Measurements from ENCODE around the gene KCNQ2.

The KCNQ2 gene

DNA sequence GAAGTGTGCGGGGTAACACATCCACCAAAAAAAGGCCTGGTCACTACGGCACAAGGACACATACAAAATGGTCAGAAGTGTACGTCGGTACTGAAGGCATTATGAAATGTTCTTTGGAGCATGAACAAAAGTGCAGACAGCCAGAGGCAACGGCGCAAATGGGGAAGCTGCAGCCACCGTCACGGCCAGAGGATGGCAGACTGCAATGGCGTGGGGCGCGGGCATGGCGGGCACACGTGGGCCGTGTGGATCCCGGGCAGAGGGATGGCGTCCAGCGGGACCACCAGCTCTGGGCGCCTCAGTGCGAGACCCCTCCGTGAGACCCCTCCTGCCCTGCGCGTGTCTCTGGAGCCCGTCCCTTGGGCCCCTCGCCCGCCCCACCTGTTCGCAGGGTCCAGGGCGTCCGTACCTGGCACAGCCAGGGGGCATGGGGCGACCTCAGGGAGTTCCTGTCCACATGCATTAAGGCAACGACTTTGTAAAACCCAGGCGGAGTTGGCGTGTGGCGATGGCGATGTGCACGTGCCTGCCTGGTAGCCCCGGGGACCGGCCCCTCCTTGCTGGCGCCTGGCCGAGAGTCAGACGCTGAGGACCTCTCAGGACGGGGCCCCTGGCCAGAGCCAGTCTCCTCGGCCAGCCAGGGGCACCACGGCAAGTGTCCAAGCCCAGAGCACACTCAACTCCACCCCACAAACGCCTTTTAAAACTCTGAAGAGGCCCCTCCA lies 71.8 kb downstream of the KCNQ2 start:
- no peak for DNase-seq

DNA sequence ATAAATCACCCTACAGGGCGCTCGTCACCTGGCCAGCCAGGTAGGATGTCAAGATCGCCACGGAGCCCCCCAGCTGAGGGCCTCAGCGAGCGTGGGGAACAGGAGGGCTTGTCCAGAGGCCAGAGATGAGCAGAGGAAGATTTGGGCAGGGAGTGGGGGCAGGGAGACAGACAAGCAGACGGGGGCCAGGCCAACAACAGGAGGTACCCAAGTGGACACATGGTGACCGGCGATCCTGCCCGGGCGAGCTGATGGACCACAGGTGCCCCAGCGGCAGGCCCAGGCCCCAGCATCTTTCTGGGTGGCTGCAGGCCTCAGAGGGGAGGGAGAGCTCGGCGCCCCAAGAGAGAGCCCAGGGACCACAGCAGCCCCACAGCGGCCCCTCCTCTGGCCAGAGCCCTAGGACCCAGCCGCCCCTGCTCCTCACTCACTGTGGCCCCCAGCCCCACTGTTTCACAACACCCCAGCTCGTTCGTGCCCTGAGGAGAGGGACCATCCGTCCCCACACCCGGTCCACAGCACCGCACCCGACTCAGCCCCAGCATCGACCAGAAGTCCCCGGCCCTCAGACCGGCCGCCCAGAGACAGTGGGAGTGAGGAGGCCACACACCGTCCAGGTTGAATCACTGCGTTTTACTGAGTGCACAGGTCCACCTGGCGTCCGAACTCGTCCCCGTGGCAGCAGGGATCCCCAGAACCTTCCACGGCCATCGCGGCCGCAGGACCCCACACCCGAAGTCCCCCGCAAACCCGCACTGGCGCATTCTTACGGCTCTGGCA lies 72.7 kb downstream of the KCNQ2 start:
- DNase-seq, result no peak

DNA sequence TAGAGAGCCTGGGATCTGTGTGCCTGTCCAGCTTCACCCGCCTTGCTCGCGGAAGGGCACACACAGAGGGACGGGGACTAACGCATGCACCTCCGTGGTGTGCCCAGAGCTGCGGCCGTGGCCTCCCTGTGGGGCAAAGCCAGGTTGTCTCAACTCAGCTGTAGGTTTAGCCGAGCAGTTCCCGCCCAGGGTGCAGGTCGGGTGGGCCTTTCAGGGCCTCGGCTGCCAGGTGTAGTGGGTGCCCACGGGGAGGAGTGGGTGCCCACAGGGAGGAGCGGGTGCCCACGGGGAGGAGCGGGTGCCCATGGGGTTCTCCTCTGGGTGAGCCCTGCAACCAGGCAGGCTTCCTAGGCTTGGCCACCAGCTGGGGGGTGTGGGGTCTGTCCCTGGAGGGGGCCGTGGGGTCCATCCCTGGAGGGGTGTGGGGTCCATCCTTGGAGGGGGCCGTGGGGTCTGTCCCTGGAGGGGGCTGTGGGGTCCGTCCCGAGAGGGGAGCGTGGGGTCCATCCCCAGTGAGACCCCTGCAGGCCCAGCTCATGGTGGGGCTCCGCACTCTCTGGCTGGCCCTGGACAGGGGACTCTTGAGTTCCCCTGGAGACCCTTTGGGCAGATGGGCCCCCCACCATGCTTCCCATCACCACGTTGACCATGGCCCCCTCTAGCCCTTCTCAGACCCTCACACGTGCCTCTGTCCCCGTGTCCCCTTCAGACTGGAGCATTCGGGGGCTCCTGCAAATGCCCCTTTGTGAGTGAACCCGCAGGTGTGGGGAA lies 73.5 kb downstream of the KCNQ2 start:
- no peak for DNase-seq

DNA sequence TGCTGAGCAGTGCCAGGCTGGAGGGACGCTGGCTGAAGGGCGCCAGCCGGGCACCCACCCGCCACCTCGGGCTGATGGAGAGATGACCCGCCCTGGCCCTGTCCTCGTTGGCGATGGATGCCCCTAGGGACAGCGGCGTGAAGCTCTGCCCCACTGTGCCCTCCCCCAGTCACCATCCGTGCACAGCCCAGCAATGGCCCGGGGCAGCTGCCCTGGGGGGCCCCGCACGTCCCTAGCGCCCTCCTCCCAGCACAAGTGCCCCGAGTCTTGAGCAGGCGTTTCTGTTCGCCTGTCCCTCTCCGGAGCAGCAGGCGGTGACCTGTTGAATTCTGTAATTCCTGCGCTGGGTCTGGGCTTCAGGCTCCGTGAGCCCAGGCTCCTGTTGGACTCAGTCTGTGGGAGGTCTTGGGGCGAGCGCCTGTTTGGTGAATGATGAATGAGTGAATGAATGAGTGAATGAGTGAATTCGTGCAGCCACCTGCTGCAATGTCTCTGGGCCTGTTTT lies 74.5 kb downstream of the KCNQ2 start:
- no peak for DNase-seq

DNA sequence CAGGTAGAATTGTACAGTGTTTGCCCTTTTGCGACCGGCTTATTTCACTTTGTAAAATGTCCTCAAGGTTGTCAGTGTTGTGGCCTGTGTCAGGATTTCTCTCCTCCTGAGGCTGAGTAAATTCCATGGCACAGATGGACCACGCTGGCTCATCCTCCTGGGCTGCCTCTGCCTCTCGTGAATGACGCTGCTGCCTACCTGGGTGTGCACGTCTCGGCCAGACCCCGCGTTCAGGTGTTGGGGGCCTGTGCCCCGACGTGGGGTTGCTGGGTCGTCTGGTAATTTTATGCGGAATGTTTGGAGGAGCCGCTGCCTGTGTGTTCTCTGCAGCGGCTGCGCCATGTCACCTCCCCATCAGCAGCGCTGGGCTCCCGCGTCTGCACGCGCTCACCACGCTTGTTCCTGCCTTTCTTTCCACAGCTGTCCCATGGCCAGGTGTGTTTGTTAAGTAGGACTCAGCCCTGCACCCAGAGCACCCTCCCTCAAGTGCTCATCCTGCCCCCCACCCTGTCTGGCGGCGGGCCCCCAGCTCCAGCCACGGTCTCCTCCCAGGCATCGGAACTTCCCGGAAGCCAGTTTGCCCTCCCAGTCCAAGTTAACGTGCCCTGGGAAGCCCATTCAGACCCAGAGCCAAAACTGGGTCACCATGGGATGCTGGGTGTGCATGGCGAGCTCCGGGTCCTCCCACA lies 75.2 kb downstream of the KCNQ2 start:
- DNase-seq, result no peak

DNA sequence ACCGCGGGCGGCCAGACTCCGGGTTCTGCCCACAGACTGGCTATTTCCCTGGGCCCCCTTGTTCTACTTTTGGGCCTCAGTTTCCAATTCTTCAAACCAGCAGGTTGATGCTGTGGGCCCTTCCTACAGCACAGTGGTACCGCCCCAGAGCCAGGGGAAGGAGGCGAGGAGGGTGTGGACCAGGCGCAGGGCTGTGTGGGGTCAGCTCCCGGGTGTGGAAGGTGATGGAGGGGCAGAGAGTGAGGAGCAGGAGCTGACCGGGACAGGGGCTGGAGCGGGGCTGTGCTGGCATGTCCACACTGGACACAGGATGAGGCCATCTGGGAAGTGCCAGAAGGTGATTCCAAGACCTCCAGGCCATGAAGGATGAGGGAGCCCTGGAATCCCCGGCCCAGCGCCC lies 76.2 kb downstream of the KCNQ2 start:
- DNase-seq, result no peak

DNA sequence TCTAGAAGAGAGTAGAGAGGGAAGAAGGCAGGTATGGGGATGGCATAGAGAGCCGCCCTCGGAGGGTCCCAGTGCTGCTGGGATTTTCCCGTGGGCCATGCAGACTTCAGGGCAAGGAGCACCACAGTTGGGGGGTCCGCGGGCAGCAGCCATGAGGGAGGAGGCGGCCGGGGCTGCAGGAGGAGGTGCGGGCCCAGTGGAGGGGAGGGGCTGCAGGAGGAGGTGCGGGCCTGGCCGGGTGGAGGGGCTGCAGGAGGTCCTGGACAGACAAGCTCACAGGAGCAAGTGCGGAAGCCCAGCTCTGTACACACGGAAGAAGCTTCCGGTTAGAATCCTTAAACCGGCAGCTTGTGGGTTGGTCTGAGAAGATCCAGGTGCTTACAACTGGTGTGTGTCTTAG lies 76.7 kb downstream of the KCNQ2 start:
- no peak for DNase-seq

DNA sequence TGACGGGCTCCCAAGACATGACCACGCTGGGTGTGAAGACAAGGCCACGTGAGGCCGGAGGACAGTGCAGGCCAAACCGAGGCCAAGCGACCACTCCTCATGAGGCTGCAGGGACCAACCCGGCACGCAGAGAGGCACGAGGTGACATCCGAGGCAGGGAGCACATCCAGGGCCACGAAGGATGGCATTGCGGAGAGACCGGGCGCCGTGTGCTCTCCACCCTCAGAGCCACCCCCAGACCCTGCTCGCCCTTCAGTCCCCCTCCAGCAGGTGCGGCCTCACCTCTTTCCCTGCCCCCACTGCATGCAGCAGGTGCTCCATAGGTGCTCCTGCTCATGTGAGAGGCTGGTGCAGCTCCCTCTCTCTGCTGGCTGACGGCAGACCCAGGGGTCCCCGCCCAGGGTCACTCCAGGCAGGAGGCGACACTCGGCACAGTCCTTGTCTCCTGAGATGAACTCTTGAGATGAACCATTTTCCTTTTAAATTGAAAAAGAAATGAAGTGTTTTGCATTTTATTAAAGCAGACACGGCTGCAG lies 77.5 kb downstream of the KCNQ2 start:
- no peak for DNase-seq

DNA sequence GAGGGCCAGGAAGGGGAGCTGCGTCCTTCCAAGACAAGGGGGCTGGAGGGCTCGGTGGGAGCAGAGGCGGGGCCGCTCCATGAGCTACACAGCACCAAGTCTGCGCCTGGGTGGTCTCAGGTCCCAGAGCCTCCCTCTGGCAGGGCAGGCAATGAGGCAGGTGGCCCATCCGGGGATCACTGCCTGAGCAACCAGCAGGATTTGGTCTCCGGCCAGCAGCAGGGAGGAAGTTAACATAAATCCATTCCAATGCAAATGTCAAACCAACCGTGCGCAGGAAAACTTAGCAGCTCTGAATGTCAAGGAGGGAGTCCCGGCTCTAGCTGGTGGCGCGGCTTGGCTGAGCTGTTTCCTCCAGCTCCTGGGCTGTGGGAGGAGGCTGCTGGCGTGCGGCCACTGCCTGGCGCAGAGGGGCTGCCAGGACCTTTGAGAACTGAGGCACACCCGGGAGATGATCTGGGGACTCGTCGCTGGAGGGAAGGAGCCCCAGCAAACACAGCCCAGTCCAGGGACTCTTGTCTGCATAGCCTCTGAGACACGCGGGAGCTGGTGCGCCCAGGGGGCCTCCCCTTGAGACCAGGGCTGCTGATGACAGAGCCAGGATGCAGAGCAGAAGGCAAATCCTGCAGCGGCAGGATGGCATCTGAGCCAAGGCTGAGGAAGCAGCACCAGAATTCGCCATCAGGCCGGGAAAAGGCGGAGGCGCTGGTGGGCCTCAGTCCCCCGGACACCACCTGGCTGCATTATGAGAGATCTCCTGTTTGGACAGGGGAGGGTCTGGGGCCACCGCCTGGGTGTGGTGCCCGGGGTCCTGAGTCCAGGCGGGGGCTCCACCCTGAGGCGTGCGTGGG lies 78.2 kb downstream of the KCNQ2 start:
- DNase-seq, result peak; percentile 84

DNA sequence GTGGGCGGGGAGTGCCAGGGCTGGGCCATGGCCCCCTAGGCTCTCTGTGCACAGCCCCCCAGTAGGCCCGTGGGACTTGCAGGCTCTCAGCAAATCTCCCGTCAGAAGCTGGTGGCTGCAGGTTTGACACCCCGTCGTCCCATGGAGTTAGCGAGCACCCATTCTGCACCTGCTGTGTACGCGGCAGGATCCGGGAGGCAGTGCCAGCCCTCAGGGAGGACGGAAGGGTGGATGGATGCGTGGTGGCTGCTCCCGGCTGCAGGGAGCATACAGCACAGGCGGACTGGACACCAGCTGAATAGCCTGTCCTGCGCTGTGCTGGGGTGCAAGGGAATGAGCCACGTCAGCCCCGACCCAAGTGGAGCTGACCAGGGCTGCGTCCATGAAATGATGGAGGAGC lies 78.9 kb downstream of the KCNQ2 start:
- no peak for DNase-seq

DNA sequence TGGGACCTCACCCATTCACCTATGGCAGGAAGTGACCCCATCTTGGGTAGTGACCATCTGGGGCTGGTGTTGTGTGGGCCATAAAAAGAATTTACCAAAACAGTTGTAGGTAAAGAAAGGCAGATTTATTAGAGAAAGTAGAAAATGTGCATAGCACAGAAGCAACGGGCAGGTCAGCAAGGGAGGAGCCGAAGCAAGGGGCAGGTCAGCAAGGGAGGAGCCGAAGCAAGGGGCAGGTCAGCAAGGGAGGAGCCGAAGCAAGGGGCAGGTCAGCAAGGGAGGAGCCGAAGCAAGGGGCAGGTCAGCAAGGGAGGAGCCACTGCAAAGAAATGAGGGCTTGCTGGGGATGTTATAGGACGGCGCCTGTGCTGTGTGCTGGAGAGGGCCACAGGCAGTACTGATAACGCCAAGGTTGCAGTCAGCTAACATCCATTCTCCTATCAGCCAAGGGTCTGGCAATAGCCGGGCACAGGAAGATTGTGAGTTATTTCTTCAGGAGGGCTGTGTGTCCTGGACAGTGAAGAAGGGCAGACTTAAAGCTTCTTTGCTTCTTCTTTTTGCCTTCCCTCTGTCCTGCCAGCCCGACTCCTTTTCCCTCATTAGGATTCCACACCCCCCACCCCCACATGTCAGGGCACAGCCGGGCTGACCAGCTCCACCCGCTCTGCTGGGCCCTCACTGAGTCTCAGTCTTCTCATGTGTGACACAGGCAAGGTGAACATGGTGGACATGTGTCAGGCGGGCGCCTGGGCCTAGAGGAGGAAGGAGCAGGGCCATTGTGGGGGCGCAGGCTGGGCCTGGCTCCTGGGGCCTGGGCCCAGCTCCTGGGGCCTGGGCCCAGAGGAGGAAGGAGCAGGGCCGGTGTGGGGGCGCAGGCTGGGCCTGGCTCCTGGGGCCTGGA lies 79.7 kb downstream of the KCNQ2 start:
- no peak for DNase-seq

DNA sequence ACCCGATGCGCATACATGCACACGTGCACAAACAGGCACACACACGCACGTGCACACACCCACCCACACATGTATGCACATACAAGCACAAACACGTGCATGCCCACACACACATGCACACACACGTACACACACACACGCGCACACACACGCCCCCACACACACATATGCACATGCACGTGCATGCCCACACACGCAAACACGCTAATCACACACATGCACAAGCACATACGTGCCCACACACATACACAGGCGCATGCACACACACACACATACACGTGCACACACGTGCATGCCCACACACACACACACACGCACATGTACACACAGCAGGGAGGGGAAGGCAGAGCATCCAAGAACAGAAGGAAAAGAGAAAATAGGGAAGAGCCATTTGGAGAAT lies 84.5 kb downstream of the KCNQ2 start:
- DNase-seq, result no peak

DNA sequence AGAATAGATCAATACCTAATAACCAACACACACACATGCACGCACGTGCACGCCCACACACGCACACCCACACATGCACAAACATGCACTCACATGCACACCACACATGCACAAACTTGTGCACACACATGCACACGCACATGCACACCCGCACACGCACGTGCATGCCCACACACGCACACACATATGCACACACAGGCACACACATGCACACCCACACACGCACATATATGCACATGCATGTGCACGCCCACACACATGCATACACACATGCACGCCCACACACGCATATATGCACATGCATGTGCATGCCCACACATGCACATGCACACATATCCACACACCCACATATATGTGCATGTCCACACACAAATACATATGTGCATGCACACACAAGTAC lies 85.1 kb downstream of the KCNQ2 start:
- no peak for DNase-seq

DNA sequence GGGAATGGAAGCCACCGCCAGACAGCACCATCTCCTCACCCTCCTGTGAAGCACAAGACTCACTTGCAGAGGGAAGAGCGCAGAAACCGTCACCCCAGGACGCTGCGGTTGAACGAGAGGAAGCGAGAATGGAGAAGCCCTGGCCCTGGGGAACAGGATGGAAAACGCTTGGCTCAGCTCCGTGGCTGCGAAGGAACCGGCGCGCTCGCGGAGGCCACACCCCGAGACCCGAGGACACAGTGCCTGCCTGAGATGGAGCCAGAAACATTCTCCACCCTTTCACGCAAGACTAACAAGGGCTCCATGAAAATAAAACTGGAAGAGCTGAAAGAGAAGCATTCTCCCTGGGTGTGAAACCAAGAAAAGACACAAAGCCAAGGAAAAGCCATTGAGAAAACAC lies 86.0 kb downstream of the KCNQ2 start:
- DNase-seq, result no peak

DNA sequence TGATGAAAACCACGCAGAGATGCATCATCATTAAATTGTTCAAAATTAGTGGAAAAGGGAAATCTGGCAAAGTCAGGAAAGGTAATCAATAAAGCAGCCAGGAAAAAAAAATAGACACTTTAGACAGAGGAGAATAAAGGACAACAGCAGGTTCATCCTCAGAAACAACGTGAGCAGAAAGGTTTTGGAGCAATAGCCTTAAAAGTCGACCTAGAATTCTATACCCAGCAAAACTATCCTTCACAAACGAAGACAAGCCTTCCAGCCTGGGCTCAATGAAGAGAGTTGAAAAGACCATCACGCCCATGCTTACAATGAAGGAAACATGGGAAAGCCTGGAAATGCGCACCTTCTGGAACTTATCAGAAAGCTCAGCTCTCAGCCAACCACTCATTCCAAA lies 86.6 kb downstream of the KCNQ2 start:
- no peak for DNase-seq

DNA sequence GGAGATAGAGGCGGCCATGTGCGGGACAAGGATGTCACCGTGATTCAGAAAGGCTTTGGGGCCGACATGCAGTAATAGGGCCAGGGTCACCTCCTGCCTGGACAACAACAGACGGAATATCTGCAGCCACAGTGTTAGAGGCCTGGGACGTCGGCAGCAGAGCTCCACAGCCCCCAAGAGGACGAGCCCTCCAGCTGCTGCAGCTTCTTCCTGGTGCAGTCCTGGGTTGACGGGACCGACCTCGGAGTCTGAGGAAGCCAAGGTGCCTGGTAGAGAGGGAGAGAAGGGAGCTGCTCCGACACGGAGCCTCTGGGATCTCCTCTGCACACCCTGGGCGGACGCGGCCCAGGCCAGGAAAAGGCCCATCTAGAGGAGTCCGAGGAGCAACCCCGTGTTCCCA lies 88.1 kb downstream of the KCNQ2 start:
- no peak for DNase-seq

DNA sequence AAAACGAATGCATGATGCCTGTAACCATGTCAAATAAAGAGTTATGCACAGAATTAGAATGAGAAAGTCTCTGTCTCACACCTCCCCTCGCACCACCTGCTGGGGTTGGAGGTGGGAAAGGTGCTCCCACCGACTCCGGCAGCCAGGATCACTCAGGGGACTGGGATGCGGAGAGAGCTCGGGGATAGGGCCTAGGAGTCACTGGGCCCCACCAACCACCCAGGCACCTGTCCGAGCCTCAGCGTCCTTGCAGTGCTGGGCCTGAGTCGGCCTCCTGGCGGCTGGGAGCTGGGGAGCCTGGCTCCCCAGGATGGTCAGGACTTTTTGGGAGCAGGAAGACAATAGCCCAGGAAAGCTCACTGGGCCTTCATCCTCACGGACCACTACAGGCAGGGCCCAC lies 88.9 kb downstream of the KCNQ2 start:
- no peak for DNase-seq

DNA sequence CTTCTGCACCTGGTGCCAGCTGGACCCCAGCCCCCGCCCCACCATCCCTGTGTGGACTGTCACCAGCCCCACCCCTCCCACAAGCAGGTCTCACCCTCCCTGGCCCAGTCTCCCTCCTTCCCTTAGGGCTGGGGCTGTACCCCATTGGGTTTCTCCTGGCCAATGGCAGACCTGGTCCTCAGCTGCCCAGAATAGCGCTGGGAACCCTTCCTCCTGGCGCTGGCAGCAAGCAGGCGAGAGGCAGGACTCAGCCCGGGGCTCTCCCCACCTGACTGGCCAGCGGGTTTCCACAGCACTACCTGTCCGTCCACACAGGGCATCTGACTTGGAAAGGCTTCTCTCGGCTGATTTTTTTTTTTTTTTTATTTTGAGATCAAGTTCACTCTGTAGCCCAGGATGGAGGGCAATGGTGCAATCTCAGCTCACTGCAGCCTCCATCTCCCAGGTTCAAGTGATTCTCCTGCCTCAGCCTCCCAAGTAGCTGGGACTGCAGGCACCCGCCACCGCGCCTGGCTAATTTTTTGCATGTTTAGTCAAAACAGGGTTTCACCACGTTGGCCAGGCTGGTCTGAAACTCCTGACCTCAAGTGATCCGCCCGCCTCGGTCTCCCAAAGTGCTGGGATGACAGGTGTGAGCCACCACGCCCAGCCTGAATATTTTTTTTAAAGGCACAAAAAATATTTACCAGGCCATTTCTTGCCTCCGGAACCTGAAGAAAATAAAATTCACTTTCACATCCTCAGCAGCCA lies 89.7 kb downstream of the KCNQ2 start:
- DNase-seq, result no peak

DNA sequence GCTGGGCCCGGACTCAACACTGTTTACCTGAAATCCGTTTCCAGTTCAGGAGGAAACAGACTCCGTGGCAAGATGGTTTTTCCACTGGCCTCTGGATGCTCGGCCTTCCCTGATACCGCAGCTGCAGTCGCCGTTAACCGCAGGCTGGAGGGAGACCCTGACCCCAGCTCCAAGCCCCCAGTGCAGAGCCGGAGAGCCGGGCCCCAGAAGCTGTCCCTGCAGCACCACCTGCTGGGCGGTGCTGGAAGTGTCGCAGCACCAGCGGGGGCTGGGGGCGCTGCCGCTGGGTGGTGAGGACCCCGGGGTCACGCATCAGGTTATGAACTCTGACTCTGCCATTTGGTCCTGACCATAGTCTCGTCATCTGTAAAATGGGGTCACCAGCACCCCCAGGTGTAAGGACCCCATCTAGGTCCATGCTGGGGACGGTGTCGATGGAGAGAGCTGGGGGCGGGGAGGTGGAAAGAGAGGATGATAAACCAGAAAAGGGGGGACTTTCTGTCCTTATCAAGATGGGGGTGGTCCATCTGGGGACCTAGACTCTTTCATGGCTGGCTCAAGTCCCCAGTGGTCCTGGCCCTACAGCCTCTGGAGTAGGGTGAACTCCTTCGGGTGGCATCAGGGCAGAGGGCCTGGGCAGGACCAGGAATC lies 90.5 kb downstream of the KCNQ2 start:
- no peak for DNase-seq

All from NCI-H446 treated with DMSO at 0.1 percent for 48 hours (cell line).